Cortex of kidney (tissue), 1 donor: ENCODE results near the gene TEAD4.

Source experiments
- DNase-seq: peaks from one replicate; lab custom pipeline; 2025; lab: John Stamatoyannopoulos, UW

TEAD4 gene

GRCh38 chr12:2959192-2959504, at the start of gene TEAD4:
TEAD4 (plus strand) TSS chr12:2959397.
- DNase-seq = no peak

GRCh38 chr12:2912216-2912575, 47.0 kb upstream of the TEAD4 start:
- no peak for DNase-seq

- no peak for DNase-seq
These were observed 39.9 kb upstream of the TEAD4 start for GRCh38 chr12:2919249-2919648.

GRCh38 chr12:2922329-2922728, 36.9 kb upstream of the TEAD4 start:
- DNase-seq = no peak

GRCh38 chr12:2923057-2923456, 36.1 kb upstream of the TEAD4 start:
- DNase-seq = no peak

- DNase-seq = no peak
These were observed 35.2 kb upstream of the TEAD4 start for GRCh38 chr12:2924019-2924418.

GRCh38 chr12:2925322-2925995, 33.7 kb upstream of the TEAD4 start:
- no peak for DNase-seq

- DNase-seq = no peak
These were observed 28.3 kb upstream of the TEAD4 start for GRCh38 chr12:2930865-2931264.

- no peak for DNase-seq
These were observed 25.6 kb upstream of the TEAD4 start for GRCh38 chr12:2933586-2933985.

- DNase-seq = no peak
These were observed 24.8 kb upstream of the TEAD4 start for GRCh38 chr12:2934371-2934770.

GRCh38 chr12:2936301-2936700, 22.9 kb upstream of the TEAD4 start:
- no peak for DNase-seq

- no peak for DNase-seq
These were observed 21.7 kb upstream of the TEAD4 start for GRCh38 chr12:2937500-2937899.

- DNase-seq = no peak
These were observed 20.0 kb upstream of the TEAD4 start for GRCh38 chr12:2939191-2939590.

- no peak for DNase-seq
These were observed 18.6 kb upstream of the TEAD4 start for GRCh38 chr12:2940564-2940963.

- no peak for DNase-seq
These were observed 17.7 kb upstream of the TEAD4 start for GRCh38 chr12:2941524-2941923.

- no peak for DNase-seq
These were observed 14.7 kb upstream of the TEAD4 start for GRCh38 chr12:2944401-2945047.

- no peak for DNase-seq
These were observed 9.8 kb upstream of the TEAD4 start for GRCh38 chr12:2949411-2949810.

GRCh38 chr12:2955888-2956287, 3.3 kb upstream of the TEAD4 start:
- no peak for DNase-seq

- no peak for DNase-seq
These were observed 1.3 kb upstream of the TEAD4 start for GRCh38 chr12:2957816-2958431.

- DNase-seq = no peak
These were observed 585 bp upstream of the TEAD4 start for GRCh38 chr12:2958432-2959191.

GRCh38 chr12:2959505-2960389, 550 bp downstream of the TEAD4 start:
- no peak for DNase-seq

GRCh38 chr12:2960390-2960956, 1.3 kb downstream of the TEAD4 start:
- no peak for DNase-seq
